Umbilical cord (tissue), 2 donors: Measurements from ENCODE around the gene FZD8. TPM values are rescaled to one million over a fixed set of nuclear protein-coding genes. Genes with fewer than 3 reads are reported as not detected.
A peak's percentile ranks its signal among the peaks of the same experiment; 100 is the strongest.

Source experiments
- DNase-seq: peaks from one replicate; pipeline ENCODE4 v3.0.0-alpha.2; 2015; ENCODE audit warnings: low spot score
- total RNA-seq: library from RNA; depleted of rRNA; stranded (reverse); fragments of >200 nt; gene quantifications from one replicate; pipeline ENCODE4 v1.2.3, GENCODE V29; 2014; ENCODE audit warnings: low replicate concordance; ENCODE audit not compliant: insufficient read depth

FZD8 gene
- total RNA-seq, 1 donor from 2014 or later, result 22.9 TPM

- peak; percentile 73 for DNase-seq
These were observed 983 bp downstream of the FZD8 start for GRCh38 chr10:35640951-35641675.

DNA sequence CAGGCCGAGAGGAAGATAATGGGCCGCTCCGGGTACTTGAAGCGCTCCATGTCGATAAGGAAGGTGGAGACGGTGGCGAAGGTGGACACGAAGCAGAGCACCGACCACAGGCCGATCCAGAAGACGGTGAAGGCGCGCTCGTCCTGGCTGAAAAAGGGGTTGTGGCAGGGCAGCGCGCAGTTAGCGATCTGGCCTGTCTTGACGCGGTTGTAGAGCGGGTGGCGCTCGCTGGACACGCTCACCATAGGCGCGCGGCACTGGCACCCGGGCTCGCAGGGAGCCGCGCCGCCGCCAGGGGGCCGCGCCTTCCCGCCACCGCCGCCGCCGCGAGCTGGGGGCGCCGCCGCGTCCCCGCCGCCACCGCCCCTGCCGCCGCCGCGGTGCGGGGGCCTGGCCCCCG, 1.6 kb downstream of the FZD8 start:
- peak; percentile 68 for DNase-seq

GRCh38 chr10:35639728-35640401, 2.2 kb downstream of the FZD8 start:
- DNase-seq, result peak; percentile 36

GRCh38 chr10:35639021-35639727, 2.9 kb downstream of the FZD8 start:
- no peak for DNase-seq

- DNase-seq, result no peak
These were observed 4.0 kb downstream of the FZD8 start for GRCh38 chr10:35638101-35638500.

GRCh38 chr10:35637462-35637861, 4.6 kb downstream of the FZD8 start:
- DNase-seq, result peak; percentile 71

DNA sequence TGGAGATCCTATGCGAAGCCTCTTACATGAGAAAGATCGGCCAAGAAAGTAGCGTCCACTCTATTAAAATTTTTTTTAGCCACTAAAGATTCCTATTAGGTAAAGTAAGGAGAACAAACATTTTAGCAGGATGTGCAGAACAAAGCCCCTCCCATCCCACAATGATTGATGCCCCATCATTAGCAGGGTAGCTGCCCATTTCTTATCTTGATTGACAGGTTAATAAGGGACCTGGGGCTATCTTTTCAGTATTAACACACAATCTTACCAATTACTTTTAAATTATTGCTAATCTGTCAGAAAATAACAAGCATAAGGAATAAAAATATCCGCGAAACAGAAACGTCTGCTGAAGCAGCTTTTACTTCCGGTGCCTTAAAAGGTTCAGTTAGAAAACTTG, 5.1 kb downstream of the FZD8 start:
- DNase-seq, result no peak

GRCh38 chr10:35635576-35635975, 6.5 kb downstream of the FZD8 start:
- peak; percentile 80 for DNase-seq

GRCh38 chr10:35633006-35633980, 8.8 kb downstream of the FZD8 start:
- DNase-seq, result no peak

DNA sequence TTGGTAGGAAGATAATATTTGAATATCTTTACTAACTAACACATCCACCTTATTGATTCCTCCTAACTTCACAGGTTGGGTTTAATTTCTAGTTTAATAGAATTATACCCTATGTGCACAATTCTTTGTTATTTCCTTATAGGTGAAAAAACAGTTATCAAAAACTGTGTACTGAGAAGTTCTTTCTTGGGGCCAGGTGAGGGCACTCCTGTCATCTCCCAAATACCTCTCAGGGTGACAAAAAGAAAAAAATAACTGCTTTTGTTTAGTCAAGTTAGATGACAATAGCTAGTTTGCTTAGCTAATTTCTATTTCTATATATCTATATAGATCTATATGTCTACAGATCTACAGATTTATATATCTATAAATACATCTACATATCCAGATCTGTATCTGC, 10.1 kb downstream of the FZD8 start:
- DNase-seq, result no peak

- DNase-seq, result no peak
These were observed 10.7 kb downstream of the FZD8 start for GRCh38 chr10:35631404-35631803.

DNA sequence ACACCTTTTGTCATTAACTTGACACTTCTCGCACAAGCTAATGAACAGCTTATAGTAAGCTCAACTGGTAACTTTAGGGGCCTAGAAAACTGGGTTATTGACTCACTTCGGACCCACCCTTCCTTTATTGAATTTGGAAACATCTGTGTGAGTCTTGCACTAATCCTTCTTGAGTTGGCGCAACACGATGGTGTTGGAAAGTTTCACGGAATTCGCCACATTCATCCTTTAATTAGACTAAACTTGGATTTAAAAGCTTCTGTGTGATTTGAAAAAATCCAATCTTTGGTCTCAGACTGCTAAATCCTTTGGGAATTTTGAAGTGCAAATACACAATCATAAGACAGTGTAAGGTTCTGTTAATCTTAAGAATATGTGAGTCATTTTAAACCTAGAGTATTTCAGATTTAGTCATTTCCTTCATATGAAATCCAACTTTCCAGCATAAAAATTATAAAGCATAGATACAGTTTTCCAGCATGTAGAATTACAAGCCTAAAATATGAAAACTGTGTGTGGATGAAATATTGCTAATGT, 15.1 kb downstream of the FZD8 start:
- DNase-seq, result no peak

- no peak for DNase-seq
These were observed 27.8 kb downstream of the FZD8 start for GRCh38 chr10:35614312-35614711.

DNA sequence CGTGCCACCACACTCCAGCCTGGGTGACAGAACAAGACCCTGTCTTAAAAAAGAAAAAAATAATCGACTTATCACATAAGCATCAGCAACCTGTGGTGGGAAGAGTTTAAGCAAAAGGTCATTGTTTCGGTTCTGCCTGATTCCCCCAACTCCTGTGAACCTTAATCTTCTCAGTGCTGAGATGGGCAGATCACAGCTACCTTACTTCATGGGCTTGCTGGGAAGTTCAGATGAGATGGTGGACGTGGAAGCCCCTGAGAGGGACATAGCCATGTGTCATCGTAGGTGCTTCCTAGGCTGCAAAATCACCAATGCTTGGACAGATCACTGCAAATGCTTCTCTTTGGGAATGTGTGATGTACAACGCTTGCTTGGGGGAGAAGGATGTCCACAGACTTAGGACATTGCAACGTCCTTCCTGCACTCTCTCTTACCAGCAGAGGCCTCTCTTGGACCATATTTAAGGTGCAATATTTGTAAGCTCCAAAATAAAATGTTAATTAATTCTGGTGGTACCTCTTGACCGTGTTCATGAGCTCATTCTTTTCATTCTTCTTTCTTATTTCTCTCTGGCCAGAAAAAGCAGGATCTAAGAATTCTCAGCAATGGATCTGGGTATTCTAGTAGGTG, 28.4 kb downstream of the FZD8 start:
- peak; percentile 19 for DNase-seq

DNA sequence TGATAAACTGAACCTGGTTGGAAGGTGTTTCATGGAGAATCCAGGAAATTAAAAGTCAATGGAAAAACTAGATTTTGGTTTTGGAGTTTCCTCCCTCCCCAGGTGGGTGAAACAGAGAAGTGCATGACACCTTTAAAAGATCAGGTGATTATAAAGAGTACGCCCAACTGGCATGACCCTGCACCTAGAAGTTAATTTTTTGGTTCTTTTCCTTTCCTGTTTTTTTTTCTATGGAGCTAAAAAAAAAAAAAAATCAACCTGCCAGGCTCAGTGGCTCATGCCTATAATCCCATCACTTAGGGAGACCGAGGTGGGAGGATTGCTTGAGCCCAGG, 29.0 kb downstream of the FZD8 start:
- DNase-seq, result no peak

DNA sequence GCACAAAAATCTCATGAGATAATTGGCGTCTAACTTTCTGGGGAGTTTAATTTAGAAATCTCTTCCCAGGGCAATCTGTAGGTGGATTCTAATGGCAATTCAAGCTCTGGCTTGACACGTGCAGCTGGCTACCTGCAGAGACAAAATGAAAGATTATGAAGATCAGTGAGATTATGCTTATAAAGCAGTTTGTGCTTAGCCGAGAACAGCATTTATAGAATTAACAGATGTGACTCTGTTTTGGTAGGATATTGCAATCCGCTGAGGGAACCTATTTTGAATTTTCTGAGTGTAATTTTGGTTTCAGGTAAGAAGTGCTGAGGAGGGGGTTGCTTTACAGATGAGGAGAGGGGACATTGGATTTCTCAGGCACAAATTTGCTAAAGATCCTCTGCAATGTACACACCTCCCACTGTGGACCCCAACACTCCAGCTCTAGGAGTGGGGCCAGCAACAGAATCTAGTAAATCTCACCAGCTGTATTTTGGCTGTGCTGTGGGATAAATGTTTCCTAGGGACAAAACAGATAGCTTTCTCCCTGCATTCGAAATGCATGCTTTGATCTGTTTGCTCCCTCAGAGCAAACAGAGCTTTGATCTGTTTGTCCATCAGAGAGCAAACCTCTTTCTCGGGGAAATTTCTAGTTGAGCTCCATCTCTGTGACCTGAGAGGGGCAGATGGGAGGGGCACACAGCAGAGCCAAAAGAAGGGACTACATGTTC, 29.6 kb downstream of the FZD8 start:
- DNase-seq, result peak; percentile 14

DNA sequence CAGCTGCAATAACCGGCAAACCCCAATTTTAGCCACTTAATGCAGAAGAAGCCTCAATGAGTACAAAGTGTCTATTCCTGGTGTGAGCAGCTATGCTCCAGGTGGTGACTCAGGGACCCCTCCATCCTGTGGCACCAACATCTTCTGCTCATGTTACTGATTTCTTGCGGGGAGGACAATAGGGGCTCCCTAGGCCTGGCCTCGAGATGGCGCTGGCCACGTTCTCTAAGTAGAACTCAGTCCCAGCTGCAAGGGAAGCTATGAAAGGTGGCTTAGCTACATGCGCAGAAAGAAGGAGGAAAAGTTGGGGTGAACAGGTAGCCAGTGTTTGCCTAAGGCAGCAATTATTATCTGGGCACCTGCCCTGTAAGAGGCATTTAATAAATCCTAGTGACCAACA, 30.3 kb downstream of the FZD8 start:
- DNase-seq, result no peak

- DNase-seq, result no peak
These were observed 33.8 kb downstream of the FZD8 start for GRCh38 chr10:35608328-35608672.

GRCh38 chr10:35607475-35608327, 34.4 kb downstream of the FZD8 start:
- DNase-seq, result peak; percentile 9
